ENCODE results near the gene IPCEF1. TPM values are rescaled to one million over a fixed set of nuclear protein-coding genes. Genes with fewer than 3 reads are reported as not detected.

The IPCEF1 gene
- total RNA-seq, 1 donor: 0.54 TPM

DNA sequence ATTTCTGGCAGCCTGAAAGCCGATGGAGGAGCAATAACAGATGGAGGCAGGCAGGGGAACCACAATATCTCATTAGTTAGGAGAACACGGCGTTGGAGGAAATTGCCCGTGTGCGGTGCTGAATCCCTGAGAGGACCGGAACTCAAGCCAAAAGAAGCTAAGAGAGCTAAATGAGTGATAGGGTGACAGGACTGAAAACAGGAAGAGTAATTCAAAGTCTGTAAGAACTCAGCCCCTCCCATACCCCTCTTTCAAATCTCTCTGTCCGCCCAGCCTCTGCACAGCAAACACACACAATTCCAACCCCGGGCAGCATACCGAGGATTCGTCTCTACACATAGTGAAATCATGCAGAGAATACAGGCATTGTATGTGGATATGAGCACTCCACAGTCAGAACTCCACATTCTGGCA lies 2.6 kb upstream of the IPCEF1 start:
- TF ChIP-seq, protein P1, sequence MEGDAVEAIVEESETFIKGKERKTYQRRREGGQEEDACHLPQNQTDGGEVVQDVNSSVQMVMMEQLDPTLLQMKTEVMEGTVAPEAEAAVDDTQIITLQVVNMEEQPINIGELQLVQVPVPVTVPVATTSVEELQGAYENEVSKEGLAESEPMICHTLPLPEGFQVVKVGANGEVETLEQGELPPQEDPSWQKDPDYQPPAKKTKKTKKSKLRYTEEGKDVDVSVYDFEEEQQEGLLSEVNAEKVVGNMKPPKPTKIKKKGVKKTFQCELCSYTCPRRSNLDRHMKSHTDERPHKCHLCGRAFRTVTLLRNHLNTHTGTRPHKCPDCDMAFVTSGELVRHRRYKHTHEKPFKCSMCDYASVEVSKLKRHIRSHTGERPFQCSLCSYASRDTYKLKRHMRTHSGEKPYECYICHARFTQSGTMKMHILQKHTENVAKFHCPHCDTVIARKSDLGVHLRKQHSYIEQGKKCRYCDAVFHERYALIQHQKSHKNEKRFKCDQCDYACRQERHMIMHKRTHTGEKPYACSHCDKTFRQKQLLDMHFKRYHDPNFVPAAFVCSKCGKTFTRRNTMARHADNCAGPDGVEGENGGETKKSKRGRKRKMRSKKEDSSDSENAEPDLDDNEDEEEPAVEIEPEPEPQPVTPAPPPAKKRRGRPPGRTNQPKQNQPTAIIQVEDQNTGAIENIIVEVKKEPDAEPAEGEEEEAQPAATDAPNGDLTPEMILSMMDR (IDR thresholded peaks at IDR 0.05; ENCODE audit: insufficient read depth, low read length): no peak
- H3K4me3 ChIP-seq (ENCODE audit: low read depth, low read length): no peak overlapping the region
- DNase-seq (ENCODE audit: low read depth): no peak

DNA sequence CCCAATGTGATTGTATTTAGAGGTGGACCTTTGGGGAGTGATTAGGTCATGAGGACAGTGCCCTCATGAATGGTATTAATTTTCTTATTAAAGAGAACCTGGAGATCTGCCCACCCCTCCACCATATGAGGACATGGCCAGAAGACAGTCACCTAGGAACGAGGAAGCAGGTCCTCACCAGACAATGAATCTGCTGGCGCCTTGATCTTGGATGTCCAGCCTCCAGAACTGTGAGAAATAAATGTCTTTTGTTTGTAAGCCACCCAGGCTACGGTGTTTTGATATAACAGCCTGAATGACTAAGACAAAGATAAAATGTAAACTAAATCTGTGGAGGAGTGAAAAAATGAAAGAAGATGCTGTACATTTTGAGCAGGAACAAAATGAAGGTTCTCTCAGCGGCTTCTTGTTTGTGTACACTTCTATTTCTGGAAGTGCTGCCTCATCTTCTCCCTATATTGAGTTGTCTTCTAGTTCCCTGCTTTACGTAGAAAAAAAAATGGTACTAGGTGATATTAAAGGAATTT lies 1.5 kb upstream of the IPCEF1 start:
- TF ChIP-seq, protein P1 (IDR thresholded peaks at IDR 0.05; ENCODE audit: insufficient read depth, low read length): no peak
- no peak for DNase-seq (ENCODE audit: low read depth)
- H3K4me3 ChIP-seq (ENCODE audit: low read depth, low read length): no peak overlapping the region

DNA sequence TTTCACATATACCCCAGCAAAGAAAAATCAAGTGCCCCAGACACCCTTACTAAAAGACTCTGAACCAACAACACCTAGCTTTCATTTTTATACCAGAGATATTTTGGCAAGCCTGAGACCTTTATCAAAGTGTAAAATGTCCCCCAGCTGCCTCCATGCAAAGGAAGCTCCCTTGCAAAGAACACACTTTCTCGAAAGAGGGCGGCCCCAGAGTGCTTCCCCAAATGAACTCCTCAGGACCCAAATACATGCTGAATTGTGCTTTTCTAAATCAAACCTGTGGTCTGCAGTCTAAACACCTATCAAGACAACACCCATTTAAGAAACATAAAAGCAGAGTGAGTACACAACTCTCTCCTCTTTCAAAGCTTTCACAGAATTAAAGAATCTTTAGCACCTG lies 490 bp downstream of the IPCEF1 start:
- no peak for DNase-seq (ENCODE audit: low read depth)
- H3K4me3 ChIP-seq (ENCODE audit: low read depth, low read length): no peak overlapping the region
- TF ChIP-seq, protein P1 (IDR thresholded peaks at IDR 0.05; ENCODE audit: insufficient read depth, low read length): no peak

DNA sequence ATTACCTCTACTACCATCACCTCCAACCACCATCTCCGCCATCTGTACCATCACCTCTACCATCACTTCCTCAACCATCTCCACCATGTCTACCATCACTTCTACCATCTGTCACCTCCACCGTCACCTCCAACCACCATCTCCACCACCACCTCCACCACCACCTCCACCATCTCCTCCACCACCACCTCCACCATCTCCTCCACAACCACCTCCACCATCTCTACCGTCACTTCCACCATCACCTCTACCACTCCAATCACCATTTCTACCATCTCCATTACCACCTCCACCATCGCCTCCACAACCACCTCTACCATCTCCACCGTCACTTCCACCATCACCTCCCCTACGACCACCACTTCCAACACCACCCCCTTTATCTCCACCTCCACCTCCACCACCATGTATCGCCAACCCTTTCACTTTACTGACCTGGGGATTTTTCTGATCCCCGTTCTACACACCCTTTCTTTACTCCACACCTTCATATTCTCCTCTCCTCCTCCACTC lies 2.3 kb downstream of the IPCEF1 start:
- H3K4me3 ChIP-seq (ENCODE audit: low read depth, low read length): no peak overlapping the region
- no peak for DNase-seq (ENCODE audit: low read depth)
- TF ChIP-seq, protein P1 (IDR thresholded peaks at IDR 0.05; ENCODE audit: insufficient read depth, low read length): no peak

DNA sequence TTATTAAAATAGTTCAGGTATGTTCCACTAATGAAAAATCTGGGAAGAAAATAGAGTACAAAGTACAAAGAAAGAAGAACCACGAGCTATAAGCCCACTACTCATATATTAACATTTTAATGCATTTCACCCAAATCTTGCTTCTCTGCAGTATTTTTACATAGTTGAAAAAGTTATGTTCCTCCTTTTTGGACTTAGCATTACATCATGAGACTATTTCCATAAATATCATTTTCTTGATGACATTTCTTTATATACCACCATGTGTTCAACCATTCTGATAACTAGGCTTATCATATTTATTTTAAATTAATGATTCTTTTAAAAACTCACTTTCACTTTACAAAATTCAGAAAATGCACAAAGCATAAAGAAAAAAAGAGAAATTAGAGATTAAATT lies 3.0 kb downstream of the IPCEF1 start:
- no peak overlapping the region for H3K4me3 ChIP-seq (ENCODE audit: low read depth, low read length)
- DNase-seq (ENCODE audit: low read depth): no peak
- TF ChIP-seq, protein P1 (IDR thresholded peaks at IDR 0.05; ENCODE audit: insufficient read depth, low read length): no peak

DNA sequence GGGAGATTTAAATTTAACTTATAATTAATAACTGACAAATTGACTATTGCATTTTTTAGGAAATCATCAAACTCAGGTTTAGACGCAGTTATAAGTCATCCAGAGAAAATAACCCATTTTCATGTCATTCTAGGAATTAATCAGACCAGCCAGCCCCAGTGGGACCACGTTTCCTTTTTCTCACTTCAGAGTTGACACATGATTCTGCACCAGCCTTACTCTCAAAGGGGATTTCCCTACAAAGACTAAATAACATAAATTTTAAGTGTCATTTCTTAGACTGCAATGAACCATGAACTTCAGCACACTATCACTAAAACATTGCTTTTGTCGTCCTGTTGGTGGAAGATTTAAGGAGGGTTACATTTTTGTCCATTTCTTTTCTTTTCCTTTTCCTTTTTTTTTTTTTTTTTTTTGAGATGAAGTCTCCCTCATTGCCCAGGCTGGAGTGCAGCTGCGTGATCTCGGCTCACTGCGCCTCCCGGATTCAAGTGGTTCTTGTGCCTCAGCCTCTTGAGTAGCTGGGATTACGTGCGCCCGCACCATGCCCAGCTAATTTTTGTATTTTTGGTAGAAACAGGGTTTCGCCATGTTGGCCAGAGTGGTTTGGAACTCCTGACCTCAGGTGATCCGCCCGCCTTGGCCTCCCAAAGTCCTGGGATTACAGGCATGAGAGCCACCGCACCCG lies 3.6 kb downstream of the IPCEF1 start:
- no peak overlapping the region for H3K4me3 ChIP-seq (ENCODE audit: low read depth, low read length)
- no peak for DNase-seq (ENCODE audit: low read depth)

More for the DNA sequence above, 3.6 kb downstream of the IPCEF1 start:
- TF ChIP-seq, protein P1 (IDR thresholded peaks at IDR 0.05; ENCODE audit: insufficient read depth, low read length): no peak

All from fibroblast of the aortic adventitia (primary cell).